ENCODE measurements around the gene TDRD9.

TDRD9 gene

DNA sequence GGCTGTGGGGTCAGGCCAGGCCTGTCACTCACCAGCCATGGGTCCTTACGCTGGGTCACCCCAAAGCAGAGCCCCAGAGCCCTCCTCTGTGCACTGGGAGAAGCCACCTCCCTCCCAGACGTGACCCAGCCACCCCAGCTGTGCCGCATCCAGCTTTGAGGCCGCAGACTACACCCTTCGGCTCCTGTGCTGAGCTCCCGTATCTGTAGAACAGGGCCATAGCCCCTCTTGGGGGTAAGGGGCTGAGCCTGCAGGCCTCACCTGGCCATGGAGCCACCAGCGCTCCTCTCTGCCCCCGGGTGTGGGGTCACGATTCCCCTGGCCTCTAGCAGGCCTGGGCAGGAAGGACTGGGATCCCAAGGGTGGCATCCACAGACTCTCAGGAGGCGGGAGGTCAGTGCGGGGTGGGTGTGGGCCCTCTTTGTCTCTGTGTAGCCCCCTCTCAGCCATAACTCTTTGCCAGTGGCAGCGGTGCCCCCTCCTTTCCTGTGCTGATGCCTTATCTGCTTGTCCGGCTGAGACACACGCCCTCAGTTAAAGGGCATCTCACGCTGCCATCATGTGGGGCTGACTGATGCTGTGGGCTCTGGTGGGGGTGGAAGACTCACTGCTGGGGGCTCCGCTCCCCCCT, 173.5 kb downstream of the TDRD9 start:
- Histone ChIP-seq H3K9me3 (ENCODE audit: control insufficient read depth, insufficient read depth, low read length) (no peaks in the 10 kb centered on the region), H3K36me3 (ENCODE audit: insufficient read depth, low read length) (no peaks in the 10 kb centered on the region), H3K4me1 (ENCODE audit: insufficient read depth, low read length) (no peaks in the 10 kb centered on the region), H3K9ac (ENCODE audit: low read depth, low read length) (no peak overlapping the region)
